GM12872 (cell line): Measurements from ENCODE around the gene TNRC6C.

Experiments used
- TF ChIP-seq, protein P1 (sequence below): IDR thresholded peaks from 3 replicates; pipeline ENCODE4 v1.5.1; 2011; ENCODE audit warnings: low read depth, mild to moderate bottlenecking, low read length, moderate library complexity; ENCODE audit not compliant: insufficient read depth

The TNRC6C gene, protein sequence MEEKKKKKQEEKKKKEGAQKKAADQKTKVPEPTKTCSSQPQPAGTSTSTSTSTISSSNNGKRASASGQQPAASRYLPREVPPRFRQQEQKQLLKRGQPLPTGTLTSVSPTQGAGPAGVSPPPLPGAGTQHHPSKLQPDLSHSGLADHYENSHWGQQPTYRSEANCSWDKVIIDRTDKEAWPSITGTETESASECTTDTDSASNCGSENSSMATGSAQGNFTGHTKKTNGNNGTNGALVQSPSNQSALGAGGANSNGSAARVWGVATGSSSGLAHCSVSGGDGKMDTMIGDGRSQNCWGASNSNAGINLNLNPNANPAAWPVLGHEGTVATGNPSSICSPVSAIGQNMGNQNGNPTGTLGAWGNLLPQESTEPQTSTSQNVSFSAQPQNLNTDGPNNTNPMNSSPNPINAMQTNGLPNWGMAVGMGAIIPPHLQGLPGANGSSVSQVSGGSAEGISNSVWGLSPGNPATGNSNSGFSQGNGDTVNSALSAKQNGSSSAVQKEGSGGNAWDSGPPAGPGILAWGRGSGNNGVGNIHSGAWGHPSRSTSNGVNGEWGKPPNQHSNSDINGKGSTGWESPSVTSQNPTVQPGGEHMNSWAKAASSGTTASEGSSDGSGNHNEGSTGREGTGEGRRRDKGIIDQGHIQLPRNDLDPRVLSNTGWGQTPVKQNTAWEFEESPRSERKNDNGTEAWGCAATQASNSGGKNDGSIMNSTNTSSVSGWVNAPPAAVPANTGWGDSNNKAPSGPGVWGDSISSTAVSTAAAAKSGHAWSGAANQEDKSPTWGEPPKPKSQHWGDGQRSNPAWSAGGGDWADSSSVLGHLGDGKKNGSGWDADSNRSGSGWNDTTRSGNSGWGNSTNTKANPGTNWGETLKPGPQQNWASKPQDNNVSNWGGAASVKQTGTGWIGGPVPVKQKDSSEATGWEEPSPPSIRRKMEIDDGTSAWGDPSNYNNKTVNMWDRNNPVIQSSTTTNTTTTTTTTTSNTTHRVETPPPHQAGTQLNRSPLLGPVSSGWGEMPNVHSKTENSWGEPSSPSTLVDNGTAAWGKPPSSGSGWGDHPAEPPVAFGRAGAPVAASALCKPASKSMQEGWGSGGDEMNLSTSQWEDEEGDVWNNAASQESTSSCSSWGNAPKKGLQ (N-terminal part only)

GRCh38 chr17:77957857-77958715, at the start of gene TNRC6C:
Gene TNRC6C (plus strand): TSS chr17:77958703. CDS start chr17:78004207, 45,504 bp downstream.
- TF ChIP-seq, protein P1, sequence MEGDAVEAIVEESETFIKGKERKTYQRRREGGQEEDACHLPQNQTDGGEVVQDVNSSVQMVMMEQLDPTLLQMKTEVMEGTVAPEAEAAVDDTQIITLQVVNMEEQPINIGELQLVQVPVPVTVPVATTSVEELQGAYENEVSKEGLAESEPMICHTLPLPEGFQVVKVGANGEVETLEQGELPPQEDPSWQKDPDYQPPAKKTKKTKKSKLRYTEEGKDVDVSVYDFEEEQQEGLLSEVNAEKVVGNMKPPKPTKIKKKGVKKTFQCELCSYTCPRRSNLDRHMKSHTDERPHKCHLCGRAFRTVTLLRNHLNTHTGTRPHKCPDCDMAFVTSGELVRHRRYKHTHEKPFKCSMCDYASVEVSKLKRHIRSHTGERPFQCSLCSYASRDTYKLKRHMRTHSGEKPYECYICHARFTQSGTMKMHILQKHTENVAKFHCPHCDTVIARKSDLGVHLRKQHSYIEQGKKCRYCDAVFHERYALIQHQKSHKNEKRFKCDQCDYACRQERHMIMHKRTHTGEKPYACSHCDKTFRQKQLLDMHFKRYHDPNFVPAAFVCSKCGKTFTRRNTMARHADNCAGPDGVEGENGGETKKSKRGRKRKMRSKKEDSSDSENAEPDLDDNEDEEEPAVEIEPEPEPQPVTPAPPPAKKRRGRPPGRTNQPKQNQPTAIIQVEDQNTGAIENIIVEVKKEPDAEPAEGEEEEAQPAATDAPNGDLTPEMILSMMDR = peak; percentile 31; the same call in 2 of the 3 replicates

GRCh38 chr17:77909236-77909635, 49.3 kb upstream of the TNRC6C start:
- TF ChIP-seq, protein P1 = no peak

GRCh38 chr17:77909816-77910215, 48.7 kb upstream of the TNRC6C start:
- TF ChIP-seq, protein P1 = no peak

DNA sequence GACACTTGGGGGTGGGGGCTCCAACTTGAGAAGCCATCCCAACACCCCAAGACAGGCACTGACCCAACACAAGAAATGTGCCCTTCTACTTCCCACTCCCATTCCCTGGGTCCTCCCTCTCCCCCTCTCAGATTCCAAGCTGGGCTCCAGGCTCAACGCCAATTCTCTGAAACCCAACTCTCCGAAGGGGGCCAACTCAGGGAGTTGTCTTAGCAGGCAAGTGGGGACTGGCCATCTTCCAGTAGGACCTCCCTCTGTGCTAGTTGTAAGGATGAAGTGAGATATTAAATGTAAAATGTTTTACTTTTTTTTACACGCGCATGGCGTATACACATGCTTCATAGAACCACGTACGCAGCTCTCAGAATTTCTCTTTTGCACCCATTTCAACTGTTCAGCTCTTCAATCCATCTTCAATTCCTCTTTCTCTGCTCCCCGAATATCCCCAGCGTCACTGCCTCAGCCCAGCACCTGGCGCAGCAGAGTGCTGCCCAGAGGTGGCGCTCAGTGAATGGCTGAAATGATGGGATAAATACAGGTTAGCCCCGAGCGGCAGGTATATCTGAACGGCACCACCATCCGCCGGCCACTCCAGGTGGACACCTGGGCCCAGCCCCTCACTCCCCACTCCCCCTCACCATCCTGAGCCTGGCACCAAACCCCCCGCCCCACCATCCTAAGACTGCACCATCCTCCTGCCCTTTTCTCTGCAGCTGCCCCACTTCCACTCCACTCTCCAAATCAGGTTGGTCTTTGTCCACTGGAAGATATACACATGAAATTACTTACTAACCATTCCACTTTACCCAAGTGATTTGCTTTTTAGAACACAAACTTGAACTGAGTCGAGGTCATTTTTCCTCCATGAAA, 43.9 kb upstream of the TNRC6C start:
- TF ChIP-seq, protein P1 = no peak

- TF ChIP-seq, protein P1 = no peak
Observed at GRCh38 chr17:77915594-77916021, 42.9 kb upstream of the TNRC6C start.

DNA sequence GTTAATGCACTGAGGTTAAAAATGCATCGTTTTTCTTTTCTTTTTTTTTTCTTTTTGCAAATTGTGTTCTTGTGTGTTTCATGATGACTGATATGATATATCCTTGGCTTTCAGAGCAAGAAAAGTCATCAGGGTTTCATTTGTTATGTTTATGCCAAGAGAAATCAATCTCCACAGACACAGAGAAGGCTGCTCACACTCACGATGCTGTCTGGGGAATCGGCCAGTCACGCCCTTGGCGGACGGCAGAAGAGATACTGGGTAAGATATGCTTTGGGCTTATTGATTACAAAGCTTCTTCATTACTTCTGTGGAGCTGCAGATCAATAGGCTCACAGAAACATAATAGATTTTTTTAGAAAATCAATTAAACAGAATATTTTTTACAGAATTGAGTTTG, 42.2 kb upstream of the TNRC6C start:
- TF ChIP-seq, protein P1 = no peak
